Measurements from ENCODE around the gene LRRC4B.

Gene LRRC4B

DNA sequence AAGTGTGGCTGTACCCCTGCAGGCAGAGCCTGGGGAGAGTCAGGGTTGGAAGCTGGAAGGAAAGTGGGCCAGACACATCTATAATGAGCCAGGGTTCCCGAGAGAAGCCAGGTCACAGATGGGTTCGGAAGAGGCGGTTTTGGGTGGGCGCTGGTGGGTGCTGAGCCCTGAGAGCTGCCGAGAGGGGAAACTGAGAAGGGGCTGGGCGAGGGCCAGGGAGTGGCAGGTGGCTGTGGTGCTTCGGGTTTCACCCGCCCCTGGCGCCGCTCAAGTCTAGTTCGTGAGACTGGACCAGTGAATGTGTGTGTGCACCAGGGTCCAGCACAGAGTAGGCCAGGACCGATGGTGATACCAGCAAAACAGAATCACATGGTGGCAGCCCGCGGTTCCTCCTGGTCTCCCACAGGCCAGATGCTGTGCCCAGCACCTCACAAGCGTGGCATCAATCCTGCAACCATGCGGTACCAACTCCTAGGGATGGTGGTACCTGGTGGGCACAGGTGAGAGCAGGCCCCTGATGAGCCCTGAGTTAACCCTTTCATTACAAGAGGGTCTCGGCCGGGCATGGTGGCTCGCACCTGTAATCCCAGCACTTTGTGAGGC lies 1.8 kb upstream of the LRRC4B start:
- no peak for DNase-seq

DNA sequence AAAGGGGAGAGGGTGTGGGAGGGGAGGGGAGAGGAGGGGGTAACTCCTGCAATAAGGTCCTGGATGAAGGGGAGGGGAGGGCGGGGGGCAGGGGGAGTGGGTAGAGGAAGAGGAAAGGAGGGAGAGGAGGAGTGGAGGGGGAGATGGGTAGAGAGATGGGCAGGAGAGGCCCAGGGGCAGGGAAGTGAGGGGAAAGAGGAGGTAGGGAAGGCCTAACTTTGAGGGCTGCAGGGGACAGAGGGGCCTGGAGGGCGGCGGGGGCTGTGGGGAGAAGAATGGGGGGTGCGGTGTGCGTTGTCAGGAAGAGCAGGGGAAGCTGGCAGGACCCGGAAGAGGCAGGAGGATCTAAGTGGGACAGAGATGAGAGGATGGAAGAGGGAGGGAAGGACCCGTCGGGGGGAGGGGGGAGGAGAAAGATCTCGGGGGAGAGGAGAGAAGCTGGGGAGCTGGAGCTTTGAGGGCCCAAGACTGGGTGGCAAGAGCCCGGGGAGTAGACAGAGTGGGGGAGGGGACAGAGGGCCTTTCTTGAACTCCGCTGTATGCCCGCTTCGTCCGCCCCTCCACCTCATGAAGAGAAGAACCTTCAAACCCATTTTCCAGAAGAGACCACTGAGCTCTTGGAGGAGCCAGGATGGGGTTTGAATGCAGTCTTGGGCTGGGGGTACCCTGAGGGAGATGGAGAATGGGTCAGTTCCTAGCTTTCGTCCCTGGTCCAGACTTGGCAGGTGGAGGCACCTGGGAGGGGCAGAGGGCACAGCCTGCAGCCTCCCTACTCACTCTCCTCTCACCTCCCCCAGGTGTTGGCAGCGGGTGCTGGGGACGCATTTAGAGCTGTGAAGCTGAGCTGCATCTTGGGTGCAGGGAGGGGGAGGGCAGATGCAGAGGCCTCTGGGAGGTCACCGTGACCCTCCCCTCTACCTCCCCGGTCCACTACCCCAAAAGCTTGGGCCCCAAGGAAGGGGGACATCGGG lies 778 bp upstream of the LRRC4B start:
- DNase-seq = no peak

DNA sequence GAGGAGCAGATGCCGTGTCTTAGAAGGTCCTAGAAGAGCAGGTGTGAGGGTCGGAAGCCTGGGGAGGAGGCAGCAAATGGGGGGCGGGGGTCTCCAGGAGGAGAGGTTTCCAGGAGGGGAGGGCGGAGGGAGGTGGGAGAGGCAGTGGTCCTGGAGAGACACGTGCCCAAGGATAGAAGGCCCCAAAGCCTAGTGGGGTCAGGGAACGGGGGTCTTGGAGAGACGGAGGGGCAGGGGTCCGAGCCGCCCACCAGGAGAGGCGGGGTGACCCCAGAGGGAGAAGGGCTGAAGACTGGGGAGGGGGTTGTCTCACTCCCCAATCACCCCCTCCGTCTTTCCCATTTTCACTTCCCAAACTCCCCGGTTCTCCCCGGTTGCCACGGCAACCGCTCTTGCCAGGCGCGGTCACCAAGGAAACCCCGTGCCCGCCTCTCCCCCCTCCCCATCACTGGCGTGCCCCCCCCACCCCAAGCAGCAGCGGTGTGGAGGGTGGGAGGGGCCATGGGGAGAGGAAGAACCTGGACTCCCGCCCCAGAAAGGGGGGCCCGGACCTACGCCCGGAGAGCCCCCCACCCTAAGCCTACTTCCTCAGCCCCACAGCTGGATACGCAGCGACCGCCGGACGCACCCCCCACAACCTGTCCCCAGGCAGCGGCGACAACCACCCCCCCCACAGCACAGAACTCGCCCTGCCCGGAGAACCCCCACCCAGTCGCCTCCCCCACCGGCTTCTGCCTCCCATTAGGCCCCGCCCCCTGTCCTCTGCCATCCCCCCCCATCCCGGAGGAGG lies 988 bp downstream of the LRRC4B start:
- DNase-seq = no peak

DNA sequence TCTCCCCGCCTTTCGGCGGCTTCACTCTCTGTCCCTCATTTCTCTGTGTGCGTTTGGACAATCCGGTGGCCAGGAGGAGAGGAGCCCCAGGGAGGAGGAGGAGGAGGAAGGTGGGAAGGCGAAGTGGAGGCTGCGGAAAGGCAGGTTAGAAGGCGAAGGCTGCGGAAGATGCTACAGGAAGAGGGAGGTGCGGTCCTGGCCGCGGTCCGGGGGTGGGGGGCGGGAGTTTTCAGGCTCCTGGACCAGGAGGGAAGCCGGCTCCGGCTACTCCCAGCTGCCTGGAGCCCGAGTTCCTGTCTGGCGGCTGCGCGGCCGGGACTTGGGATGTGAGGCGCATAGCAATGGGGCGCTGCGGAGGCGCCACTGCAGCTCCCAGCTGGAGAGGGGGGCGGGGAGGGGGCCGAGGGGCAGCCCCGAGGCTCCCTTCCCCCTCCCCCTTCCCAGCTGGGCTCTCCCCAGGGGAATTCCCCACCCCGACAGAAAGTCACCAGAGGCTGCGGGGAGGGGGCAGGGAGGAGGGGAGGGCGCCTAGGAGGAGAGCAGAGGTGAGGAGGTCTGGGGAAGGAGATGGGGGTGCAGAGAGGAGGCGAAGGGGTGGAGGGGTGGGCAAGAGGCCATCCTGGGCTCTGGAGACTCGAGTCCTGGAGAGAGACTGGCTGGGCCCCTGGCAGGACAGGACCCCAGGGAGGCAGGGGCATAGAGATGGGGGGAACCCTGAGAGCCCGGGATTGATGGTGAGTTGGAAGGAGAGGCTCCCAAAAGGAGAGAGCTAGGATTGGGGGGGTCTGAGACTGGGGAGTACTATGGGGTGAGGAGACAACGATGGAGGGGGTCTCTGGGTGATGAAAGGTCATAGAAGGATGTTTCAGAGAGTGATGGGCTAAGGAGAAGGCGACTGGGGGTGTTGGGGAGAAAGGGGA lies 2.0 kb downstream of the LRRC4B start:
- DNase-seq = no peak

DNA sequence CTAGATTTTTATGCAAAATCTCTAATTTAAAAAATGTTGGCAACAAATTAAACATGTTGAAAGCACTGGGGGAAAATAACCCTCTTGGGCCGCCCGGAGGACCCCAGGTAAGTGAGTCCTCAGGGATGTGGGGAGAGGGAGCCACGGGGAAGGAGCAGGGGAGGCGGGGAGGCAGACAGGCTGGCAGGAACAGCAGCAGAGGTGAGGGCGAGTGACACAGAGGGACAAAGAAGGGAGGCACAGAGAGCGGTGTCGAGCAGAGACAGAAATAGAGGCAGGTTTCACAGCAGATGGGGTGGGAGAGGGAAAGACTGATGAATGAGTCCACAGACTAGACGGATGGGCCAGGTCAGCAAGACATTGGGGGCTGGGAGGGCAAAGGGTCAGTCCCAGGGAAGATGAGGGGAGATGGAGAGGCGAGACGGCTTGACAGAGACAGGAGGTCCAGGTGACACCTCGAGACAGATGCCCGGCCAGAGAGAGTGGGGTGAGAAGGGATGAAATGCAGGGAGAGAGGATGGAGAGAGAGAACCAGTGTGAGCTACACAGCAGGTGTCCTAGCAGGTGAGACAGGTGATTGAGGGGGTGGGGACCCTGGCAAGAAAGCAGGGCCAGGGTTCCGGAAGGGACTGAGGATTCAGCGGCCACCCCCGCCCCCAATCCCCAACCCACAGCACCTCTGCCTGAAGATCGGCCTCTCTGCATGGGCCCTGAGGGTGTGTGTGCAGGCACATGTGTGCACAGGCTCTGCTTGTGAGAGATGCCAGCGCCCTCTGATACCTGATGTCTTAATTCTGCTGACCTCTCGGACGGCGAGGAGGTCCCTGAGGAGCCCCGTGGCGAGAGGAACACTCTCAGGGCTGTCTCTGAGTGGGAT lies 3.8 kb downstream of the LRRC4B start:
- DNase-seq = no peak

DNA sequence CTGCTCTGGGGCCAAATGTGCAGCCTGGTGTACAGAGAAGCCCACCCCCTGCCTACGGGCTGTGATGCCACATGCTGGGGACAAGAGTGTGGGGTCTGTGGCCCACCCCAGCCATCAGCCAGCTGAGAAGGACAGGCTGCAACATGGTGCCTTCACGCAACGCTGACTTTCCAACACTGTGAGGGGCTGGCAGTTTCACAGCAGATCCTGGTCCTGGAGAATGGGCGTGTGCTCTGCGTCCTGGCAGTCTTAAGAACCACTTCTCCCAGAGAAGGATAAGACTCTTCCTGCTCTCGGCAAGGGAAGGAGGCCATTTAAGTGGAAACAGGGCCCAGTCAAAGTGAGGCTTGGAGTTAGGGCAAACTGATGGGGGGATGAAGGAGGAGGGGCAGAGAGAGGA lies 4.6 kb downstream of the LRRC4B start:
- DNase-seq = no peak

DNA sequence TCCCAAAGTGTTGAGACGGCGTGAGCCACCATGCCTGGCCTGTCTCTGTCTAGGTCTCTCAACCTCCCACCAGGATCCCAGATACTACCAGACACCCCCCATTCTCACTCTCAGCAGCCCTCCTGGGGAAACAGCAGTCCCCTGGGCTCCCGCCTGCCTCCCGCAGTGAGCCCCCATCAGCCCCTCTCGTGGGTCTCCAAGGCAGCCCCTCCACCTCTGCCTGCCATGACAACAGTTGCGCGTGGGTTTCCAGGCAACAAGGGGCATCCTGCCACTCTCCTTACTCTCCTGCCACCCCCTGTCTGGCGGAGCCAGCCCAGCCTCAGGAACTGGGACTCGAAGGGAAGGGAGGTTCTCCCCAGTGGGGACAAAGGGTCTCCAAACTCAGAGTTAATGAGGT lies 5.2 kb downstream of the LRRC4B start:
- no peak for DNase-seq

DNA sequence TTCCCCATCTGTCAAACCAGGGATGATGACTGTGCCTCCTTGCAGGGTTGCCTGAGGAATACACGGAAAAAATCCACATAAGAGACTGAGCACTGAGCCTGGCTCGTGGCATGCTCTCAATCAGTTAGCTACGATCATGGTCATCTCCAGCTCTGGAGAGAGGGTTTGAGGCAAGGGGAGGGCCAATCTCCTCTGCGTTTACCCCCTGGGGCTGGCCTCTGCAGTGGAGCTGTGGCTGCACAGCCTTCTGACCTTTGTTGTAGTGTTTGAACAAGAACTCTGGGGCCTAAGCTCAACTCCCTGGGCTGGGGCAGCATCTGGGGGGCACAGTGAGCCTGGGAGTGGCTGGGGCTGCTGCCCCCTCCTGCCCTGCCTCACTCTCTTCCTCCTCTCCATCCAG lies 5.9 kb downstream of the LRRC4B start:
- no peak for DNase-seq

DNA sequence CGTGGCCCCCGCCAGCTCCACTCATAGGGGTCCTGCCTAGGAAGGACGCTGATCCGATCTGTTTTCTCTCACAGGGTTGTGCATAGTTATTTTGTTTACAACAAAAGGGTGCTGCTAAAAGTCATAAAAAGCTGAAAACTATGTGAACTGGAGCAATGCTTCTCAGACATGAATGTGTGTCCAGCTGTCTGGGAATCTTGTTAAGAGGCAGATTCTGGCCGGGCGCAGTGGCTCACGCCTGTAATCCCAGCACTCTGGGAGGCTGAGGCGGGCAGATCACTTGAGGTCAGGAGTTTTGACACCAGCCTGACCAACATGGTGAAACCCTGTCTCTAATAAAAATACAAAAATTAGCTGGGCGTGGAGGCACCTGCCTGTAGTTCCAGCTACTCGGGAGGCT lies 8.6 kb downstream of the LRRC4B start:
- DNase-seq = no peak

DNA sequence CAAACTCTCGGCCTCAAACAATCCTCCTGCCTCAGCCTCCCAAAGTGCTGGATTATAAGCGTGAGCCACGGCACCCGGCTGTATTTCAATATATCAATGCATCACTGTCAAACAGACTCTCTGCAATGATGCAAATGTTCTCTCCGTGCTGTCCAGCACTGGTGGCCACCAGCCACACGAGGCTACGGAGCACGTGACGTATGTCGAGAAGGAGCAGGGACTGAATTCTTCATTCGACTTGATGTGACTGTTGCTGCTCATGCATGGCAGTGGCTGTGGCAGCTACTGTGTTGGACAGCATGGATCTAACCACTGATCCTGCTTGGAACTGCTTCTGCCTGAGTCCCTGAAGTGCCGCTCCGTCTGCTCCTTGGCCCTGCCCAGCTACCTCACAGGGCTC lies 9.8 kb downstream of the LRRC4B start:
- DNase-seq = no peak

DNA sequence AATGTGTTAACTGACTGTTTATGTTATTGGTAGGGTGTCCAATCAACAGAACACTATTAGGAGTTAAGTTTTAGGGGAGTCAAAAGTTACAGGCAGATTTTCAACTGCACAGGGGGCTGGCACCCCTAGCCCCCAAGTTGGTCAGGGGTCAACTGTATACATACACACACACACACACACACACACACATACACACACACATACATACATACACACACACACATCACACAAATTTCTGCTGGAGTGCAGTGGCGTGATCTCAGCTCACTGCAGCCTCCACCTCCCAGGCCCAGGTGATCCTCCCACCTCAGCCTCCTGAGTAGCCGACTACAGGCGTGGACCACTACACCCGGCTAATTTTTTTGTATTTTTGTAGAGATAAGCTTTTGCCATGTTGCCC lies 10.2 kb downstream of the LRRC4B start:
- no peak for DNase-seq

DNA sequence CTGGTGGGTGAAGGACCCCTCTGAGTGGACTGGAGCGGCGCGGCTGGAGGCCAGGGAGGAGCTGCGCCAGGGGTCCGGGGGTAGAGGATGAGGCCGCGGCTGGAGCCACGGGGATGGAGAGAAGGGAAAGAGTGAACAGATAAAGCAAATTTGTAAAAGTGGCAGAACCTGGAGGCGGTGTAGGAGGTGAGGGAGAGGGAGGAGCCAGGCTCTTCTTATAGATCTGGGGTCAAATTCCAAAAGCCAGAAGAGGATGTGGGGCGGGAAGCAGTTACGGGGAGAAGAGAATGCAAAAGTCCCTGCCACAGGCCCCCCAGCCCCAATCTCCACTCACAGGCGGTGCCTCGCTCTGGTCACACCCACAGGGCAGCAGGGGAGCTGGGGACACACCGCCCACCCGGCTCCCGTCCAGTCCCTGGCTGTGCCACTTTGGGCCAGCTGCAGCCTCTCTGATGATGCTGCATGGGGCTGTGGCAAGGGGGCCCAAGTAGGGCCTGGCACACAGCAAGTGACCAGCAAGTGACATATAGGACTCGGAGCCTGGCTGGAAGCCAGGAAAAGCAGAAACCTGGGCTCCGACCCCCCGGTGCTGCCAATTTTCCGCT lies 11.1 kb downstream of the LRRC4B start:
- DNase-seq = no peak

DNA sequence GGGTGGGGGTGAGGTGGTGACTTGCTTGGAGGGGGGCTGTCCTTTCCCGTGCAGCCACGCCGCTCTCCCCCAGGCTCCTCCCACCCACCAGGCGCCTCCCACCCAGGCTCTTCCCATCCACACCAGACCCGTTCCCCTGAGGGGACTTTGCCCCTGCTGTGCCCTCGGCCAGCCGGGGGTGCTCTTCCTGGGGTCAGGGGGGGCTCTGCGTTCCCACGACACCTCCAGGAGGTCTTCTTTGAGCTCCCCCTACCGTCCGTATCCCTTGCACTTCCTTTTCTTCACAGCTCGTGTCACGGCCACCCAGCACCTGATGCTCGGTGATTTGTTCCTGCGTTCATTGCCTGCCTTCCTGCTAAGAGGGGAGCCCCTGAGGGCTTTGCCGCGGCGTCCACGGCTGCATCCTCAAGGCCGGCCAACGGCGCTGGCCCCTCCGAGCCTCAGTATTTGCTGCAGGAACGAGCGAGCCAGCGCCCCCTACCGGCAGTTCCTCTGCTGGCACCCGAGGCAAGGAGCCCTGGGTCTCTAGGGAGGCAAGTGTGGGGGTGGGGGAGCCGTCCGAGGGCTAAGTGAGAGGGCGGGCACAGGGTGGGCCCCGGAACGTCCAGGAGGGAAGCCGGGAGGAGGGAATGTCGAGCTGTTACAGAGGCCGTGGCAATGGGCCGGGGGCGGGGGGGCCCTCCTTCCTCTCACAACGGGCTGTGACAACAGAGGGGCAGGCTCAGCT lies 11.8 kb downstream of the LRRC4B start:
- DNase-seq = peak; percentile 68 to 90 (median 76)

DNA sequence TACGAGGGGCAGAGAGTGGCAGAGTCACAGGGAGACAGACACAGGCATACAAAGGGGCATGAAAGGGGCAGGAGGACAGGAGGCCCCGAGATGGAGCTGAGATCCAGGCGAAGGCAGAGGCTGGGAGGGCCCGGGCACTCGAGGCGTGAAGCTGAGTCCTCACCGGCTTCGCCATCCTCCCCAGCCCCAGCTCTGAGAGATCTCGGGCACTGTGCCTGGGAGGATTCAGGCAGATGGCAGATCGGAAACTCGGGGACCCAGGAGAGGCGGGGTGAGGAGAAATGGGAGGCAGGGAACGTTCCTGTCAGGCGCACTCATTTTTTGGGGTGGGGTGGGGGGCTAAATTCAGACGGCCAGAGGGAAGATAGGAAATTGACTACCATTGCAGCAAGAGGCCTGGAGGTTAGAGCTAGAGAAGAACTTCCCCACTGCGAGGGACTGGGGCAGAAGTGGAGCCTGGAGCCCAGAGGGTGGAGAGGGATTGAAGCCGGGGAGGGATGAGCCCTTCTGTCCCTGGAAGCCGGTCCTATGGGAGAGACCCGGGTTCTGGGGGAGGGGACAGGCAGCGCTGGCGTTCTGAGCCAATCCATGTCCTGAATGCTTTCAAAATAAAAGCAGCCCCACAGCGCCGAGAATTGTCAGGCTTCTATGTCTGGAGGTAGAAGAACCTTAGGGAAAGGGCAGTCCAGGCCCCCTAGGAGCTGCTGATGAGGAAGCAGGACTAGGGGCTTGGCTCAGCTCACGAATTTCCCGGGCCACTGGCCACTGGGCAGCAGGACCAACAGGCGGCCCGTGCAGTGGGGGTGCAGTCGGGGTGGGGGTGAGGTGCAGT lies 12.6 kb downstream of the LRRC4B start:
- no peak for DNase-seq

DNA sequence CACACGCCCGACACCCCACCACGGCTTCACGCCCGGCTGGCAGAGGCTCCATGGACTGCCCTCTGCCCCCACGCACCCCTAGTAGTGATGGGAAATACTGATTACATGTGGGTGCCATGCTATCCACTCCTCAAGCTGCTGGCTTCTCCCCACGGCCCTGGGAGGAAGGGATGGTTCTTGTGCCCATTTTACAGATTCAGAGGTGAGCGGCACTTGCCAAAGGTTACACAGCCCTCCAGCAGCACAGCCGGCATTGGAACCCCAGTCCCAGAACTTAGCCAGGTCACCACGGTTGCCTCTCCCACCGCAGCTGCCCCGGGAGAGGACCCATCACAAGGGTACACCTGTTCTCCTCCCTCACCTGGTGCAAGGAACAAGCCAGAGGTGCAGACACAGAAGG lies 13.2 kb downstream of the LRRC4B start:
- DNase-seq = no peak

DNA sequence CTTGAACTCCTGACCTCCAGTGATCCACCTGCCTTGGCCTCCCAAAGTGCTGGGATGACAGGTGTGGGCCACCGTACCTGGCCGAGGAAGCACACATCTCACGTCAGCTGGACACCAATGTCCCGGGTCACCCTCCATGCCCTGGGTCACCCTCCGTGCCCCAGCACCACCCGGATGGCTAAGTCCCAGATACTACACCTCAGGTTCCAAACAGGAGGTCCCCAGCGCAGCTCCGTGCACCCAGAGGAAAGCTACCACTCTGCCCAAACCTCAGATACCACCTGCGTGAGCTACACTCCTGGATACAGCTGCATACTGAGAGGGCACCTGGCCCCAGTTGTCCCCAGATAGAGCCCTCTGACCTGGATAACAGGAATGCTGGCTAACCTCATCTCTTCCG lies 14.0 kb downstream of the LRRC4B start:
- no peak for DNase-seq

DNA sequence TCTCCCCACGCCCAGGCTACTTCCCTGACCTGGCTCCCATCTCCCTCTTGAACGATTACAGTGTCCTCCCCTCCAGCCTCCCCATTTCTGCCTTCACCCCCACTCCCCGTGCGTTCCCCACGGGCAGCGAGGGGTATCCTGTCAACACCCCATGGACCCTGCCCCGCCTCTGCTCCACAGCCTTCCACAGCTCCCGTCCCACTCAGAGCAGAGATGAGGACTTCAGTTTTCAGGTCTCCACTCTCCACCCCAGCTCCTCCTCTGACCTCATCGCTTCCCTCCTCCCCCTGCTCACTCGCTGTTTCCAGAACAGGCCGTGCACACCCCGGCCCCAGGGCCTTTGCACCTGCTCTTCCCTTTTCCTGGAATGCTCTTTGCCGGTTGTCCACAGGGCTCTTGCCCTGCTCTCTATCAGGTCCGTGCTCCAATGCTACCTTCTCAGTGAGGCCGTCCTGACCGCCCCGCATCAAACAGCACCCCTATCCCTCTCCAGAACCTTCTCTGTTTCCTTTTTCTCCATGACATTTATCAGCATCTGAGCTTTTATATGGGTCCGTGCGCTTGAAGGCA lies 15.0 kb downstream of the LRRC4B start:
- DNase-seq = no peak

DNA sequence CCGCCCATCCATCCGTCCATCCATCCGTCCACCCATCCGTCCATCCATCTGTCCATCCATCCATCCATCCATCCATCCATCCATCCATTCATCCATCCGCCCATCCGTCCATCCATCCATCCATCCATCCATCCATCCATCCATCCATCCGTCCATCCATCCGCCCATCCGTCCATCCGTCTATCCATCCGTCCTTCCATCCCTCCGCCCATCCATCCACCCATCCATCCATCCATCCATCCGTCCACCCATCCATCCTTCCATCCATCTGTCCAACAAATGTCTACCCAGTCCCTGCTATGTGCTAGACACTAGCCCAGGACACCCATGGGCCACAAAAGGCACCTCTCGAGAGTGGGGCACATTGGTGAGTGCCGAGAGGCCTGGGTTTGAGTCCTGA lies 15.7 kb downstream of the LRRC4B start:
- DNase-seq = no peak

DNA sequence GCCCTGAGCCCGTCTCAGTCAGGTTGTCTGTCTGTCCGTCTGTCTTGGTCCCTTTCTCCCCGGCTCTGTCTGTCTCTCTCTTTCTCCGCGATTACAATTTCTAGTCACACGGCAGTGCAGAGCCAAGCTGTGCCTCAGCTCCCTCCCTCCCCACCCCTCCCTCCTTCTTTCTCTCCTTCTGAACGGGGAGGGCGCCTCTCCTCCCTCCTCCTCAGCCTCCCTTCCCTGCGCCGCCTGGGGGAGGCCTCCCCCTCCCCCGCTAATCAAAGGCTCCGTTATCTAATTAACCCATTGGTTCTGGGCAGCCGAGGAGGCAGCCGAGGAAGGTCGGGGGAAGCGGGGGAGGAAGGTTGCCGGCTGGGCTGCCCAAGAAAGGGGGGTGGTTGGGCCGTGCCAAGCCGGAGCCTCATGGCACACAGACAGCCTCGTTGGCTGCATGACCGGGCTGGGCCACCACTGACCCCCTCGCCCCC lies 16.5 kb downstream of the LRRC4B start:
- no peak for DNase-seq

All from suppressor macrophage (primary cell).